Body of pancreas (tissue), 4 donors: ENCODE data around the gene ARHGEF39. TPM values are rescaled to one million over a fixed set of nuclear protein-coding genes. Genes with fewer than 3 reads are reported as not detected.

Experiments used
- ATAC-seq: fragments of 150-250 bp; one replicate; pipeline ENCODE4 v1.9.1; 2016
- DNase-seq, 4 donors: peaks; one replicate each; pipeline ENCODE4 v3.0.0-alpha.2; 2019
- H3K27ac ChIP-seq, 4 donors: fragments of 200-600 bp; sonication (generic); 1 replicate in 3 of 4; 2 replicates in 1 of 4; pipeline versions ENCODE4 v1.5.1 to v1.6.1; 2016 to 2019; ENCODE audit warnings: mild to moderate bottlenecking in 1 of 4, mixed read lengths in 1 of 4, moderate library complexity in 1 of 4
- H3K27me3 ChIP-seq, 2 donors: fragments of 200-600 bp; sonication (generic); one replicate each; pipeline ENCODE4 v1.6.0; 2016; ENCODE audit warnings: mild to moderate bottlenecking in 1 of 2
- H3K36me3 ChIP-seq, 2 donors: fragments of 200-600 bp; sonication (generic); replicated peaks in 1 of 2; 2 replicates each; pipeline ENCODE4 v1.5.1; 2016; ENCODE audit warnings: low read depth in 2 of 2; ENCODE audit not compliant: insufficient read depth in 1 of 2
- H3K4me1 ChIP-seq: fragments of 200-600 bp; sonication (generic); one replicate; pipeline ENCODE4 v1.6.0; 2016
- H3K4me3 ChIP-seq, 2 donors: fragments of 200-600 bp; sonication (generic); 1 replicate in 1 of 2; 2 replicates in 1 of 2; pipeline ENCODE4 v1.5.1; 2016 to 2019
- H3K9me3 ChIP-seq, 3 donors: fragments of 200-600 bp; sonication (generic); 1 replicate in 2 of 3; 2 replicates in 1 of 3; pipeline ENCODE4 v1.5.1; 2016
- POLR2A ChIP-seq, 3 donors: fragments of 450-650 bp; IDR thresholded peaks; one replicate each; pipeline ENCODE4 v1.6.1; 2016; ENCODE audit warnings: antibody characterized with exemption in 3 of 3, mild to moderate bottlenecking in 2 of 3
- WGBS, 2 donors: methylation state at CpG; one replicate each; pipeline ENCODE4 v1.1.5; 2017; 5-methylcytosine and 5-hydroxymethylcytosine counted together
- intact Hi-C: fragments of 100-400 bp; cut with DNase I; formaldehyde crosslinking; loops from one replicate; pipeline ENCODE4 v1.15.1; 2023
- total RNA-seq, 2 donors: library from RNA; depleted of rRNA; stranded (reverse); fragments of >200 nt; gene quantifications; one replicate each; pipeline ENCODE4 v1.1.0, GENCODE V29; 2016
- TF ChIP-seq, protein P1 (sequence below), 7 experiments: fragments of 450-650 bp in 4 of 7; fragments of 200-600 bp in 3 of 7; sonication (generic) in 3 of 7; IDR thresholded peaks; one replicate each; pipeline ENCODE4 v1.5.1; 2016 to 2019; ENCODE audit warnings: antibody characterized with exemption in 7 of 7

ARHGEF39 gene
- total RNA-seq, 2 donors from 2014 or later = 0.26 TPM; not detected in 1

DNA sequence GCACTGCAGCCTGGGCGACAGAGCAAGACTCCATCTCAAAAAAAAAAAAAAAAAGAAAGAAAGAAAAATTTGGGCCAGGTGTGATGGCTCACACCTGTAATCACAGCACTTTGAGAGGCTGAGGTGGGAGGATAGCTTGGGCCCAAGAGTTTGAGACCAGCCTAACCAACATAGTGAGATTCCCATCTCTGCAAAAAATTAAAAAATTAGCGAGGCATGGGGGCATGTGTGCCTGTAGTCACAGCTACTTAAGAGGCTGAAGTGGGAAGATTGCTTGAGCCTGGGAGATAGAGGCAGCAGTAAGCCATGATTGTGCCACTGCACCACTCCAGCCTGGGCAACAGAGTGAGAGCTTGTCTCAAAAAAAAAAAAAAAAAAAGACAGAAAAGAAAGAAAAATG is 11.4 kb downstream of the ARHGEF39 start:
- ATAC-seq = no peak
- H3K27ac ChIP-seq = no peak overlapping the region
- no peak for DNase-seq
- H3K27me3 ChIP-seq = no peaks in the 10 kb centered on the region
- no peaks in the 10 kb centered on the region for H3K36me3 ChIP-seq
- H3K4me3 ChIP-seq = no peak overlapping the region
- no peaks in the 10 kb centered on the region for H3K9me3 ChIP-seq
- WGBS, 2 donors = 92 to 100% methylated on average over 1 to 2 of the region's 2 CpGs
- TF ChIP-seq, protein P1, sequence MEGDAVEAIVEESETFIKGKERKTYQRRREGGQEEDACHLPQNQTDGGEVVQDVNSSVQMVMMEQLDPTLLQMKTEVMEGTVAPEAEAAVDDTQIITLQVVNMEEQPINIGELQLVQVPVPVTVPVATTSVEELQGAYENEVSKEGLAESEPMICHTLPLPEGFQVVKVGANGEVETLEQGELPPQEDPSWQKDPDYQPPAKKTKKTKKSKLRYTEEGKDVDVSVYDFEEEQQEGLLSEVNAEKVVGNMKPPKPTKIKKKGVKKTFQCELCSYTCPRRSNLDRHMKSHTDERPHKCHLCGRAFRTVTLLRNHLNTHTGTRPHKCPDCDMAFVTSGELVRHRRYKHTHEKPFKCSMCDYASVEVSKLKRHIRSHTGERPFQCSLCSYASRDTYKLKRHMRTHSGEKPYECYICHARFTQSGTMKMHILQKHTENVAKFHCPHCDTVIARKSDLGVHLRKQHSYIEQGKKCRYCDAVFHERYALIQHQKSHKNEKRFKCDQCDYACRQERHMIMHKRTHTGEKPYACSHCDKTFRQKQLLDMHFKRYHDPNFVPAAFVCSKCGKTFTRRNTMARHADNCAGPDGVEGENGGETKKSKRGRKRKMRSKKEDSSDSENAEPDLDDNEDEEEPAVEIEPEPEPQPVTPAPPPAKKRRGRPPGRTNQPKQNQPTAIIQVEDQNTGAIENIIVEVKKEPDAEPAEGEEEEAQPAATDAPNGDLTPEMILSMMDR (IDR thresholded peaks at IDR 0.05) = no peak
- TF ChIP-seq POLR2A (IDR thresholded peaks at IDR 0.05) = no peak
- intact Hi-C loops = loop anchor here (5.0 kb wide), 1 partner anchor 79 kb away; the partner anchor contains the start of genes CREB3 and TLN1
- peaks cover 17% of the 10 kb centered on the region for H3K4me1 ChIP-seq

DNA sequence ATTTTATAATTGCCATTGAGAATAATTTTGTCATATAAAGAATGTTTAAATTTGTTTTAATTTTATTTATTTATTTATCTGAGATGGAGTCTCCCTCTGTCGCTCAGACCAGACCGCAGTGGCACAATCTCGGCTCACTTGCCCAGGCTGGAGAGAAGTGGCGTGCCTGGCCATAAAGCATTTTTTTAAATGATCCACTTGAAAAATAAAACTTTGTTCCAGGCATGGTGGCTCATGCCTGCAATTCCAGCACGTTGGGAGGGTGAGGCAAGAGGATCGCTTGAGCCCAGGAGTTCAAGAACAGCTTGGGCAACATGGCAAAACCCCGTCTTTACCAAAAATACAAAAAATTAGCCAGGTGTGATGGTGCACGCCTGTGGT is 12.2 kb downstream of the ARHGEF39 start:
- peaks cover 17% of the 10 kb centered on the region for H3K4me1 ChIP-seq
- intact Hi-C loops = loop anchor here (5.0 kb wide), 1 partner anchor 79 kb away; the partner anchor contains the start of genes CREB3 and TLN1
- no peak overlapping the region for H3K4me3 ChIP-seq
- H3K36me3 ChIP-seq = no peaks in the 10 kb centered on the region
- peak overlapping the region in 1 of 4 donors; percentile 56 for H3K27ac ChIP-seq
- H3K27me3 ChIP-seq = no peaks in the 10 kb centered on the region
- no peaks in the 10 kb centered on the region for H3K9me3 ChIP-seq
- DNase-seq (peak in 1 of 4 donors; percentile 11), ATAC-seq (no peak)
- WGBS, 2 donors = 84 to 89% methylated on average over 8 of the region's 8 CpGs
- TF ChIP-seq POLR2A (IDR thresholded peaks at IDR 0.05) = no peak
- TF ChIP-seq, protein P1 (IDR thresholded peaks at IDR 0.05) = no peak

DNA sequence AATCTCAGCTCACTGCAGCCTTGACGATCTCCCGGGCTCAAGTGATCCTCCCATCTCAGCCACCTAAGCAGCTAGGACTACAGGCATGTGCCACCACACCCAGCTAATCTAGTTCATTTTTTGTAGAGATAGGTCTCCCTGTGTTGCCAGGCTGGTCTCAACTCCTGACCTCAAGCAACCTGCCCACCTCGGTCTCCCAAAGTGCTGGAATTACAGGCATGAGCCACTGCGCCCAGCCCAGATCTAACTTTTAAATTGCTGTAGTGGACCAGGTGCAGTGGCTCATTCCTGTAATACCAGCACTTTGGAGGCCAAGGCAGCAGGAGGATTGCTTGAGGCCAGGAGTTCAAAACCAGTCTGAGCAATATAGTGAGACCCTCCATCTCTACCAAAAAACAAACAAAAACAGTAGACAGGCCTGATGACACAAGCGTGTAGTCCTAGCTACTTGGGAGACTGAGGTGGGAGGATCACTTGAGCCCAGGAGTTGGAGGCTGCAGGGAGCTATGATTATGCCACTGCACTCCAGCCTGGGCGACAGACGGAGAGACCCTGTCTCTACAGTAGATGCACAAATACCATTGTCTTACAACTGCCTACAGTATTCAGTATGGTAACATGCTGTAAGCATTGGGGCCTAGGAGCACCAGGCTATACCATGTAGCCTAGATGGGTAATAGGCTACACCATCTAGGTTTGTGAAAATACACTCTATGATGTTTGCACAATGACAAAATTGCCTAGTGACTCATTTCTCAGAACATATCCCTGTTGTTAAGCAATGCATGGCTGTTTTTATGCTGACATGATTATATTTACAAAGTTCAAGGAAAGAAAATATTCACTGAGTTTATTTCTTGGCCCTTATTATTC is 12.8 kb downstream of the ARHGEF39 start:
- intact Hi-C loops = loop anchor here (5.0 kb wide), 1 partner anchor 80 kb away; the partner anchor contains the start of genes CREB3 and TLN1
- peak in 1 of 4 donors; percentile 12 for DNase-seq

DNA sequence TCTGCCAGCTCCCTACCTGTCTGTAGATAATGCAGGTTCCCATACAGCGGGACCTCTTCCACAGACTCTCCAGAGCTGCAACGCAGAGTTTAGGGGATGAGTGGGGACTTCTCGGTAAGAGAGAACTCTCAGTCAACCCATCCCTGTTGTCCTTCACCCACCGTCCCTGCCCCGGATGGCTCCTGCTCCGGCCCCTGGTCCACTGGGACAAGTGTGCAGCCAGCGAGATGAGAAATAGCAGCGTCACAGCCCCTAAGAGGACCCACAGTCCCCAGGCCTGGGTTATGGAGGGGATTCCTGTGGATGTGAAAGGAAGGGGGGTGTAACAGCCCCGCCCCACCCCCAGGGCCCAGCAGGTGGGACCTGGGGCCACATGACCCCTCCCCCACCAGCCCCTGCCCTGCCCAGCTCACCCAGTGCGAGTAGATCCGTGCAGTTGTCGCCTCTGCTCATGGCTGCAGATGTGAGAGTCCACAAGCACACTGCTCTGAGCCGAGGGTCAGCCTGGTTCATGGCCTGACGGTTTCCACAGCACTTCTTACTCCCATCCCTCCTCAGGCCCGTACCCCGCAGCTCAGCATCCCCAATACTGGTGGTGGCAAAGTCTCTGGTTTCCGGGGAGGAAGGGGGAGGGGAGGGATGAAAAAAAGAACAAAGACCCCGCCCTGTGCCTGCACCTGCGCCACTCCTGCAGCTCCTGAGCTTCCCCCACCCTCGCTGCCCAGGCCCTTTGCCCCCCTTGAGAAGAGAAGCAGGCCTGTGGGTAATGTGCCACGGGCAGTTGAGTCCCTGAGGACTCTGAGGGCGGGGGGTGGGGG is 14.4 kb downstream of the ARHGEF39 start, which contains the start of gene SIT1:
SIT1 (minus strand) TSS at position 591 of the 818 bp plus-strand sequence; CDS start at position 513, 78 bp downstream.
- H3K36me3 ChIP-seq = no peaks in the 10 kb centered on the region
- DNase-seq (peak in 1 of 4 donors; percentile 12), ATAC-seq (no peak)
- H3K4me1 ChIP-seq = peaks cover 16% of the 10 kb centered on the region
- no peak within 1 kb of the TSS for H3K4me3 ChIP-seq
- intact Hi-C loops = loop anchor here (5.0 kb wide), 1 partner anchor 82 kb away; the partner anchor contains the start of genes CREB3 and TLN1
- no peak within 1 kb of the TSS for H3K27ac ChIP-seq
- no peaks in the 10 kb centered on the region for H3K9me3 ChIP-seq
- WGBS, 2 donors = 75 to 83% methylated on average over 12 to 22 of the region's 22 CpGs
- no peaks in the 10 kb centered on the region for H3K27me3 ChIP-seq
- no peak for TF ChIP-seq POLR2A (IDR thresholded peaks at IDR 0.05)
- TF ChIP-seq, protein P1 (IDR thresholded peaks at IDR 0.05) = no peak

More for the DNA sequence above, 12.8 kb downstream of the ARHGEF39 start:
- H3K4me3 ChIP-seq = no peak overlapping the region
- no peak for TF ChIP-seq POLR2A (IDR thresholded peaks at IDR 0.05)
- TF ChIP-seq, protein P1 (IDR thresholded peaks at IDR 0.05) = no peak
- H3K9me3 ChIP-seq = no peaks in the 10 kb centered on the region
- peak; percentile 17 for ATAC-seq
- H3K27ac ChIP-seq = peak overlapping the region in 3 of 4 donors; percentile 17 to 56 (median 45)
- no peaks in the 10 kb centered on the region for H3K27me3 ChIP-seq
- H3K4me1 ChIP-seq = peaks cover 15% of the 10 kb centered on the region
- WGBS, 2 donors = 66 to 77% methylated on average over 4 to 7 of the region's 7 CpGs
- no peaks in the 10 kb centered on the region for H3K36me3 ChIP-seq
